CD4-positive, alpha-beta T cell (primary cell): ENCODE measurements around the gene WNT9A. TPM values are rescaled to one million over a fixed set of nuclear protein-coding genes. Genes with fewer than 3 reads are reported as not detected.

Source experiments
- ATAC-seq: fragments of 200-7000 bp; cut with Tn5 transposase; one replicate; pipeline ENCODE4 v1.10.0; 2022; ENCODE audit warnings: mild to moderate bottlenecking; ENCODE audit not compliant: poor library complexity
- CTCF ChIA-PET: fragments of 350-600 bp; sonication (Branson Sonifier 250); formaldehyde crosslinking; loops from one replicate; lab custom pipeline; 2021; ENCODE audit warnings: antibody characterized with exemption, inconsistent platforms; lab: Charles Lee
- POLR2A ChIA-PET: fragments of 350-600 bp; sonication (Branson Sonifier 250); formaldehyde crosslinking; loops from one replicate; lab custom pipeline; 2021; ENCODE audit warnings: antibody characterized with exemption, inconsistent platforms; lab: Charles Lee
- DNase-seq, 14 experiments: peaks; one replicate each; pipeline ENCODE4 v3.0.0-alpha.2; 2013 to 2020; ENCODE audit warnings: mixed read lengths in 2 of 14
- H3K27ac ChIP-seq, 2 donors: one replicate each; pipeline versions ENCODE4 v1.5.1 to v1.7.0; 2013; ENCODE audit warnings: low read length in 2 of 2, low read depth in 1 of 2, mild to moderate bottlenecking in 1 of 2
- H3K27me3 ChIP-seq, 2 experiments: 1 replicate in 1 of 2; 2 replicates in 1 of 2; pipeline versions ENCODE4 v1.6.1 to v1.7.0; 2013; ENCODE audit warnings: low read length in 2 of 2, control low read depth in 1 of 2, mild to moderate bottlenecking in 1 of 2, moderate library complexity in 1 of 2; ENCODE audit not compliant: insufficient read depth in 2 of 2, control insufficient read depth in 1 of 2
- H3K36me3 ChIP-seq: one replicate; pipeline ENCODE4 v1.6.1; 2013; ENCODE audit warnings: low read length, control low read depth; ENCODE audit not compliant: insufficient read depth
- H3K4me1 ChIP-seq: one replicate; pipeline ENCODE4 v1.6.1; 2013; ENCODE audit warnings: low read length, control low read depth; ENCODE audit not compliant: insufficient read depth
- H3K4me3 ChIP-seq: one replicate; pipeline ENCODE4 v1.5.1; 2013; ENCODE audit warnings: mild to moderate bottlenecking, low read length, moderate library complexity
- H3K9me3 ChIP-seq, 2 experiments: 1 replicate in 1 of 2; 2 replicates in 1 of 2; pipeline versions ENCODE4 v1.6.1 to v1.7.0; 2013; ENCODE audit warnings: low read length in 2 of 2, mild to moderate bottlenecking in 2 of 2, control low read depth in 1 of 2, moderate library complexity in 1 of 2; ENCODE audit not compliant: control insufficient read depth in 1 of 2, insufficient read depth in 1 of 2
- H3K27ac Mint-ChIP-seq: one replicate; pipeline ENCODE4 v1.8.0; 2020; ENCODE audit warnings: mixed read lengths
- H3K27me3 Mint-ChIP-seq: one replicate; pipeline ENCODE4 v1.8.0; 2021; ENCODE audit warnings: mixed read lengths
- H3K36me3 Mint-ChIP-seq: one replicate; pipeline ENCODE4 v1.8.0; 2021; ENCODE audit warnings: low read depth, mixed read lengths
- H3K4me1 Mint-ChIP-seq: one replicate; pipeline ENCODE4 v1.8.0; 2021; ENCODE audit warnings: low read depth, mixed read lengths
- H3K4me3 Mint-ChIP-seq: one replicate; pipeline ENCODE4 v1.8.0; 2020; ENCODE audit warnings: mild to moderate bottlenecking, mixed read lengths
- H3K9me3 Mint-ChIP-seq: one replicate; pipeline ENCODE4 v1.8.0; 2020; ENCODE audit warnings: mixed read lengths
- CTCF ChIP-seq: fragments of 200-600 bp; IDR thresholded peaks from one replicate; pipeline ENCODE4 v1.8.0; 2022; ENCODE audit warnings: antibody characterized with exemption, mild to moderate bottlenecking
- intact Hi-C, 2 experiments: fragments of 100-400 bp; cut with DNase I in 1 of 2; cut with micrococcal nuclease in 1 of 2; formaldehyde crosslinking; loops; one replicate each; pipeline versions ENCODE4 v1.15.1 to v1.9.0; 2023 to 2025; cut with DNase I, micrococcal nuclease
- total RNA-seq, 174 experiments: library from RNA in 2 of 174; stranded (reverse) in 2 of 174; gene quantifications; one replicate each; pipeline ENCODE4 v1.2.3 and lab custom pipeline; 2021 to 2026

WNT9A gene
- total RNA-seq, 2 experiments from 2014 or later, result not detected

DNA sequence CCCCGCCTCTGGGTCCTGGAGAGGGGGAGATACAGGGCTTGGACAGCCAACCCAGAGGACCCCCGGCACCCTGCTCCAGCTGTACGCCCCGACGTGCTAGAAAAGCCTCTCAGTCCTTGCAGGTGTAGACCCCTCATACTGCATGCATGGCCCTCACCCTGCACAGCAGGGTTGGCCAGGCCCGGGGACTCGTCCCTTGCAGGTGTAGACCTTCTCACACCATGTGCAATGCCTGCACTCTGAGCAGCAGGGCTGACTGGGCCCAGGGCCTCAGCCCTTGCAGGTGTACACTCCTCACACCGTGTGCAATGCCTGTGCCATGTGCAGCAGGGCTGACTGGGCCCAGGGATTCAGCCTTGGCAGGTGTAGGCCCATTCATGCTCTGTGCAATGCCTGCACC is 26.8 kb downstream of the WNT9A start:
- H3K4me3 ChIP-seq, result no peak overlapping the region
- no peak overlapping the region for H3K27ac Mint-ChIP-seq
- H3K27ac ChIP-seq, result no peak overlapping the region
- H3K27me3 Mint-ChIP-seq, result no peaks in the 10 kb centered on the region
- no peaks in the 10 kb centered on the region for H3K36me3 ChIP-seq
- H3K4me3 Mint-ChIP-seq, result no peak overlapping the region
- H3K4me1 ChIP-seq, result no peaks in the 10 kb centered on the region
- ChIA-PET POLR2A (interaction anchor here (1.0 kb wide), 1 partner anchor 36 kb away, joined by 3 read pairs; no protein-coding TSS in a partner anchor), CTCF (no interaction called here)
- intact Hi-C loops, result no loop called here
- DNase-seq (no peak), ATAC-seq (no peak)
- H3K36me3 Mint-ChIP-seq, result no peaks in the 10 kb centered on the region
- H3K4me1 Mint-ChIP-seq, result no peaks in the 10 kb centered on the region
- no peaks in the 10 kb centered on the region for H3K9me3 Mint-ChIP-seq
- no peak for TF ChIP-seq CTCF
- no peaks in the 10 kb centered on the region for H3K9me3 ChIP-seq
- no peaks in the 10 kb centered on the region for H3K27me3 ChIP-seq

DNA sequence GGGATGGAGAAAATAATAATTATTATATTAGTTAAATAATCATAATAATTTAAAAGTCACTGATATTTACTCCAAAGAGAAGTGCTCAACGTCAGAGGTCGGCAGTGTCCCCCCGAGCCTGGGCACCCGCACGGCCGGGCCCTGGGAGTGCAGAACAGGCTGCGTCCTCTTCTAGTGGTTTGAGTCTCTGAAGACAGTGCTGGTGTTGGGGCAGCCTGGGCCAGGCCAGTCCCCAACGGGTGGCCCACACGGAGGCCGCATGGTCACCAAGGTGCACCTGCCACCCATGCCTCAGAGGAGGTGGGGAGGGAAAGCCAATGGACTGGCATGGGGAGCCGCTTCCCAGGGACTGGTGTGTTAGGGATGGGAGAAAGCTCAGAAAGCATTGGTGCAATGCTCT is 27.3 kb downstream of the WNT9A start:
- Histone ChIP-seq H3K27me3 (no peaks in the 10 kb centered on the region), H3K4me1 (no peaks in the 10 kb centered on the region), H3K27ac (no peak overlapping the region), H3K9me3 (no peaks in the 10 kb centered on the region), H3K36me3 (no peaks in the 10 kb centered on the region), H3K4me3 (no peak overlapping the region)
- POLR2A ChIA-PET, result no interaction called here
- DNase-seq, result no peak
- no peak overlapping the region for H3K27ac Mint-ChIP-seq
- no peak for ATAC-seq
- H3K4me3 Mint-ChIP-seq, result no peak overlapping the region
- no peaks in the 10 kb centered on the region for H3K4me1 Mint-ChIP-seq
- TF ChIP-seq CTCF, result no peak
- CTCF ChIA-PET, result no interaction called here
- intact Hi-C loops, result no loop called here
- no peaks in the 10 kb centered on the region for H3K36me3 Mint-ChIP-seq
- H3K27me3 Mint-ChIP-seq, result no peaks in the 10 kb centered on the region
- H3K9me3 Mint-ChIP-seq, result no peaks in the 10 kb centered on the region

DNA sequence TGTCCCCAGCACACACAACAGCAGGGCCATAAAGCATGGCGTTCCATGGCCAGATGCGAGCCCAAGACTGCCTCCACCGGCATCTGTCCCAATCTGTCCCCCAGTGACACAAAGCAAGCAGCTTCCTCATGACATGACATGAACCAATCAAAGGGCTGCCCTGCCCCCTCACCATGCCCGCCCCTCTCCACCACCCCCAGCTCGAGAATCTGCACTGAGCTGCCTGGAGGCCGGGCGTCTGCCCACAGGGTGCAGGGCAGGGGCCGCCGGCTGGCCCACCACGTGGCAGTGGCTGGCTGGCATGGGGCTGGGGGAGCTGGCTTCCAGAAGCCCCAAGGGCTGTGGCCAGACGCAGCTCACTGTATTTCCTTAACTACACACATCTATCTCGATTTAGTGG is 27.8 kb downstream of the WNT9A start:
- no peaks in the 10 kb centered on the region for H3K27me3 ChIP-seq
- CTCF ChIA-PET, result no interaction called here
- no peak overlapping the region for H3K4me3 ChIP-seq
- Mint-ChIP-seq H3K27ac (no peak overlapping the region), H3K36me3 (no peaks in the 10 kb centered on the region), H3K27me3 (no peaks in the 10 kb centered on the region), H3K4me3 (no peak overlapping the region), H3K9me3 (no peaks in the 10 kb centered on the region), H3K4me1 (no peaks in the 10 kb centered on the region)
- H3K9me3 ChIP-seq, result no peaks in the 10 kb centered on the region
- intact Hi-C loops, result no loop called here
- ATAC-seq (no peak), DNase-seq (no peak)
- H3K36me3 ChIP-seq, result no peaks in the 10 kb centered on the region
- no peaks in the 10 kb centered on the region for H3K4me1 ChIP-seq
- POLR2A ChIA-PET, result no interaction called here
- H3K27ac ChIP-seq, result no peak overlapping the region
- TF ChIP-seq CTCF, result no peak
